ENCODE results near the gene MCHR2.
A peak's percentile ranks its signal among the peaks of the same experiment; 100 is the strongest.

The MCHR2 gene

GRCh38 chr6:99946005-99946404 lies 48.0 kb downstream of the MCHR2 start:
- no peak for TF ChIP-seq CTCF (IDR thresholded peaks at IDR 0.05)

- TF ChIP-seq CTCF (IDR thresholded peaks at IDR 0.05) = no peak
These were observed 50.2 kb downstream of the MCHR2 start for GRCh38 chr6:99943846-99944245.

DNA sequence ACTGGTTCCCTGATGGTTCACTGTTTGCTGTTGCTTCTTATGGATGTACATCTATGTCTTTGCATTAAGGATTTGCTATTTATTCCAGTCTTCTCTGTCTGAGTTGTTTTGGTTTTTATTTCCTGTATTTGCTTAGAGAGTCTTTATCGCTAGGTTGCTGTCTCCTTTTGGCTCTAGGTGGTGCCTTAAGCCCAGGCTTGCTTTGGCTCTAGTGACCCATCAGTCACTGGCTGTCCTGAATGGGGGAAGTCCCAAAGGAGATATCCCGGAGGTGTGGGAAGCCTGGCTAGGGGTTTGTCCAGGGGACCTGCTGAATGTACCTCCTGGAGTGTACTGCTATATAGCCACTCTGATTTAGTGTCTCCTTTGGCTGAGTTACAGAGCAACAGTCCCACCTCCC lies 53.4 kb downstream of the MCHR2 start:
- no peak for TF ChIP-seq CTCF (IDR thresholded peaks at IDR 0.05)

- TF ChIP-seq CTCF (IDR thresholded peaks at IDR 0.05) = no peak
These were observed 60.9 kb downstream of the MCHR2 start for GRCh38 chr6:99933129-99933528.

DNA sequence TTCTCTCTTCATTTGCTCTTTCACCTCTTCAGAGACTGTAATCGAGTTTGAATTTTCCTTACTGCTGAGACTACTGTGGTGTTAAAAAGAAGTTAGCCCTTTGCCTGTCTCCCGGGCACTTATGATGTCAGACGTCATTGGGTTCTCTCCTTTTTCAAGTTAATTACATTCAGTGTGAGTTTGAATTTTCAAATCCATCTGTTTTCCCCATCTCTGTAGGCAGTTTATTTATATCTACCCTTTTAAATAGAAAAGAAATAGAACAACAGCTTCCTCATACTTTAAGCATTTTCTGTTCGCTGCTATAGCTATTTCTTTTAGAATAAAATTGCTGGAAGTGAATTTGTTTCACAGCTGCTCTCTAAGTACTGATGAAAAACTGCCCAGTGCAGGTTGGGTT lies 81.4 kb downstream of the MCHR2 start:
- TF ChIP-seq CTCF (IDR thresholded peaks at IDR 0.05) = no peak

DNA sequence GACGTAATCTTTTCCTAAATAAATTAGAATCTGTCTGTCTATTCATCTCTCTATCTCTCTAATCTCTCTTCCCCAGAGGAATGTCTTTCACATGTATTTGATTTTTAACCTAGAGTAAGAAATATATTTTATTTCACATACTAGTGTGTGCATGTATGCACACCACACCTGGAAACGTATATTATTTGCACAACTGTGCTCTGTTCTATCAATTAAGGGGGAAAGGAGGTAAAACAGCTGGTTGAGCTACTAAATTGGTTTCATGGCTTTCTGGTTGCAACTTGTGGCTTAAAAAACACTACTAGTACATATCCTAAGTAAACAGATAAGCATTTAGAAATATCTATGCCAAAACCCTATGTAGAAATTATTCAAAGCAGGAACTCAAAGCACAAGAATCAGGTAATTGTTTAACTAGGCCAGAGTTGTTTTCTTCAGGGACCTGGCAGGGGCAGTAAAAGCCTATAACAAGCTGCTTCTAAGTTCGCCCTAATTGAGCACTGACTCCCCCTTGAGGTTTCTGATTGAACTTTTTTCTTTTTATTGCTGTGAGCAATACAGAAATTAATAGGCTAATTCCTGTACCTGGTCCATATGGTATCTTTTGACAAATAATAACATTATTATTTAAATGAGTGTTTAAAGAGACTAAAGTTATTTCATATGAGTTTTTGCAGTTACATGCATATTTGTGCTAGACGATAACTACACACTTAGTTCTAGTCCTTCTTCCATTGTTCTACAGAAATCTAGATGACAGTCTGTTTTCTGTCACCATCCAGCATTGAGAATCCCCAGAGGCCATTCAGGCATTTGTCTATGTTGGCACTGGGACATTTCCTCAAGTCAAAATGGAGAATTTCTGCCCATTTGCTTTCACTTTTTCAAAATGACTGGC lies 88.6 kb downstream of the MCHR2 start:
- TF ChIP-seq CTCF (IDR thresholded peaks at IDR 0.05) = peak; percentile 76

DNA sequence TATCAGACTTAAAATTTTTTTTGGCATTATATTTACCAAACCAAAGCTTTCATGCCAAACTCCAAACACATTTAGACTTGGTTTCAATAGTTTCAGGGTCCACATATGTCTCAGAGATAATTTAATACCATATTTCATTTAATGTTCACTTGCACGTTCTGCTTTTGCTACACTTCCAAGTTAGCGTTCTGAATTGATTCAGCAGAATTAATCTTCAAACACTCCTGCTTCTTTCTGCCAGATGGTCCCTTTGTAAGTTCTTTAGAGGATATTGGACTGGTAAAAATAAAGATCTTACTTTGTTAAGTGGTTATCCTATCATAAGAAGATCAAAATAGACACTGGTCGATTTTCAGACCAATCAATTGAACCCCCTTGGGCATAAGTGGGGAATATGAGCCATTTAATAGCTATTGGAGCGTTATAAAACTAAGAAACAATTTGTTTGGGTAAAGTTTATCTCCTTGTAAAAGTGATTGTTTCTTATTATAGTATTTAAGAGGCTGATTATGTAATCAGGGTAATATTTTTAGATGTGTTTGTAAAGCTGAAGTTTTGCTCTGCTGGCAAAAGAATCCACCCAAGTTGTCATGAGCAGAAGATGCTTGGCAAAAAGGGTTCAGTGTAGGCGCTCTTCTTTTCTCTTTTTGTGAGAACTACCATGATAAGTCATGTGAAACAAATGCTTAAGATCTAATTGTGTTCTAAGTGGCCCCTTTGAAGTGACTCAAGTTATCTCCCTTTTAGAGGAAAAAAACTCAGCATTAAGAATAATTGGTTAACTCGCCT lies 92.2 kb downstream of the MCHR2 start:
- no peak for TF ChIP-seq CTCF (IDR thresholded peaks at IDR 0.05)

Data from LNCAP (cell line).